Nephron (organoid): ENCODE data around the gene LIMS1.
"Not testable (repeated sequence)": the region's sequence is repeated elsewhere in the genome, so short reads cannot be mapped to it uniquely, and the experiment has no call there.

Source experiments
- H3K27ac Mint-ChIP-seq, 3 experiments: 2 replicates each; pipeline ENCODE4 v1.8.0; 2020; ENCODE audit warnings: mixed read lengths in 3 of 3, mild to moderate bottlenecking in 2 of 3, moderate library complexity in 1 of 3
- H3K27me3 Mint-ChIP-seq: 2 replicates; pipeline ENCODE4 v1.8.0; 2021; ENCODE audit warnings: low read depth, mild to moderate bottlenecking, moderate library complexity, mixed read lengths
- H3K36me3 Mint-ChIP-seq: 2 replicates; pipeline ENCODE4 v1.8.0; 2020; ENCODE audit warnings: low read depth, mixed read lengths
- H3K4me1 Mint-ChIP-seq: 2 replicates; pipeline ENCODE4 v1.8.0; 2020; ENCODE audit warnings: mixed read lengths
- H3K4me3 Mint-ChIP-seq, 3 experiments: 2 replicates each; pipeline ENCODE4 v1.8.0; 2020; ENCODE audit warnings: mild to moderate bottlenecking in 3 of 3, mixed read lengths in 3 of 3, moderate library complexity in 2 of 3
- H3K9me3 Mint-ChIP-seq: 2 replicates; pipeline ENCODE4 v1.8.0; 2020; ENCODE audit warnings: mixed read lengths
- CTCF ChIP-seq, 3 experiments: fragments of 200-600 bp; sonication (generic); IDR thresholded peaks; one replicate each; pipeline ENCODE4 v1.5.0; 2021; ENCODE audit warnings: antibody characterized with exemption in 3 of 3; ENCODE audit not compliant: unreplicated experiment in 3 of 3

The LIMS1 gene

GRCh38 chr2:108670282-108670681, 136.0 kb downstream of the LIMS1 start:
- not testable (repeated sequence) for H3K27ac Mint-ChIP-seq, H3K4me3 Mint-ChIP-seq, H3K4me1 Mint-ChIP-seq, H3K27me3 Mint-ChIP-seq, H3K9me3 Mint-ChIP-seq
- peaks cover 12% of the 10 kb centered on the region for H3K36me3 Mint-ChIP-seq

- H3K27ac Mint-ChIP-seq, H3K9me3 Mint-ChIP-seq, H3K4me1 Mint-ChIP-seq, H3K27me3 Mint-ChIP-seq, H3K4me3 Mint-ChIP-seq: not testable (repeated sequence)
- peaks cover 25% of the 10 kb centered on the region for H3K36me3 Mint-ChIP-seq
These were observed 138.0 kb downstream of the LIMS1 start for GRCh38 chr2:108672200-108672805.

GRCh38 chr2:108676522-108676921, 142.3 kb downstream of the LIMS1 start:
- peaks cover 36% of the 10 kb centered on the region for H3K36me3 Mint-ChIP-seq
- H3K4me3 Mint-ChIP-seq, H3K9me3 Mint-ChIP-seq, H3K27me3 Mint-ChIP-seq, H3K27ac Mint-ChIP-seq: not testable (repeated sequence)
- peaks cover 14% of the 10 kb centered on the region for H3K4me1 Mint-ChIP-seq

GRCh38 chr2:108677239-108677744, 143.0 kb downstream of the LIMS1 start:
- not testable (repeated sequence) for H3K27me3 Mint-ChIP-seq, H3K9me3 Mint-ChIP-seq
- peaks cover 14% of the 10 kb centered on the region for H3K4me1 Mint-ChIP-seq

GRCh38 chr2:108678198-108678651, 144.0 kb downstream of the LIMS1 start:
- H3K9me3 Mint-ChIP-seq, H3K27me3 Mint-ChIP-seq, H3K4me3 Mint-ChIP-seq: not testable (repeated sequence)
- Mint-ChIP-seq H3K36me3 (peaks cover 33% of the 10 kb centered on the region), H3K4me1 (peaks cover 14% of the 10 kb centered on the region), H3K27ac (peak overlapping the region; percentile 13 to 63 (median 35))

More at GRCh38 chr2:108677239-108677744, 143.0 kb downstream of the LIMS1 start:
- not testable (repeated sequence) for H3K27ac Mint-ChIP-seq, H3K4me3 Mint-ChIP-seq
- peaks cover 36% of the 10 kb centered on the region for H3K36me3 Mint-ChIP-seq

- peaks cover 14% of the 10 kb centered on the region for H3K4me1 Mint-ChIP-seq
- peaks cover 27% of the 10 kb centered on the region for H3K36me3 Mint-ChIP-seq
- H3K27ac Mint-ChIP-seq, H3K4me3 Mint-ChIP-seq, H3K27me3 Mint-ChIP-seq, H3K9me3 Mint-ChIP-seq: not testable (repeated sequence)
These were observed 146.5 kb downstream of the LIMS1 start for GRCh38 chr2:108680805-108681204.

GRCh38 chr2:108688818-108689756, 154.8 kb downstream of the LIMS1 start:
- H3K4me3 Mint-ChIP-seq, H3K27me3 Mint-ChIP-seq, H3K9me3 Mint-ChIP-seq, H3K27ac Mint-ChIP-seq, H3K4me1 Mint-ChIP-seq, H3K36me3 Mint-ChIP-seq: not testable (repeated sequence)

GRCh38 chr2:108690001-108690400, 155.7 kb downstream of the LIMS1 start:
- H3K36me3 Mint-ChIP-seq, H3K4me3 Mint-ChIP-seq, H3K9me3 Mint-ChIP-seq, H3K4me1 Mint-ChIP-seq, H3K27ac Mint-ChIP-seq, H3K27me3 Mint-ChIP-seq: not testable (repeated sequence)

GRCh38 chr2:108691447-108691846, 157.2 kb downstream of the LIMS1 start:
- H3K4me3 Mint-ChIP-seq = no peak overlapping the region
- no peaks in the 10 kb centered on the region for H3K9me3 Mint-ChIP-seq
- H3K36me3 Mint-ChIP-seq = peaks cover 4% of the 10 kb centered on the region
- H3K27me3 Mint-ChIP-seq = no peaks in the 10 kb centered on the region
- H3K4me1 Mint-ChIP-seq = no peaks in the 10 kb centered on the region
- no peak overlapping the region for H3K27ac Mint-ChIP-seq
- TF ChIP-seq CTCF (IDR thresholded peaks at IDR 0.05; ENCODE audit: unreplicated experiment in 3 of 3) = no peak

- no peaks in the 10 kb centered on the region for H3K36me3 Mint-ChIP-seq
- no peak overlapping the region for H3K4me3 Mint-ChIP-seq
These were observed 166.9 kb downstream of the LIMS1 start for GRCh38 chr2:108701208-108701607.

More at GRCh38 chr2:108701208-108701607, 166.9 kb downstream of the LIMS1 start:
- no peak for TF ChIP-seq CTCF (IDR thresholded peaks at IDR 0.05; ENCODE audit: unreplicated experiment in 3 of 3)
- Mint-ChIP-seq H3K27me3 (no peaks in the 10 kb centered on the region), H3K27ac (peak overlapping the region in 1 of 3 experiments; percentile 31), H3K9me3 (peaks cover 3% of the 10 kb centered on the region), H3K4me1 (no peaks in the 10 kb centered on the region)
